Suppressor macrophage treated with lipopolysaccharide for 4 hours (primary cell): ENCODE measurements around the gene STK25.
"Not testable (repeated sequence)": the region's sequence is repeated elsewhere in the genome, so short reads cannot be mapped to it uniquely, and the experiment has no call there.

Source experiments
- DNase-seq: peaks from one replicate; pipeline ENCODE4 v3.0.0-alpha.2; 2020

STK25 gene

DNA sequence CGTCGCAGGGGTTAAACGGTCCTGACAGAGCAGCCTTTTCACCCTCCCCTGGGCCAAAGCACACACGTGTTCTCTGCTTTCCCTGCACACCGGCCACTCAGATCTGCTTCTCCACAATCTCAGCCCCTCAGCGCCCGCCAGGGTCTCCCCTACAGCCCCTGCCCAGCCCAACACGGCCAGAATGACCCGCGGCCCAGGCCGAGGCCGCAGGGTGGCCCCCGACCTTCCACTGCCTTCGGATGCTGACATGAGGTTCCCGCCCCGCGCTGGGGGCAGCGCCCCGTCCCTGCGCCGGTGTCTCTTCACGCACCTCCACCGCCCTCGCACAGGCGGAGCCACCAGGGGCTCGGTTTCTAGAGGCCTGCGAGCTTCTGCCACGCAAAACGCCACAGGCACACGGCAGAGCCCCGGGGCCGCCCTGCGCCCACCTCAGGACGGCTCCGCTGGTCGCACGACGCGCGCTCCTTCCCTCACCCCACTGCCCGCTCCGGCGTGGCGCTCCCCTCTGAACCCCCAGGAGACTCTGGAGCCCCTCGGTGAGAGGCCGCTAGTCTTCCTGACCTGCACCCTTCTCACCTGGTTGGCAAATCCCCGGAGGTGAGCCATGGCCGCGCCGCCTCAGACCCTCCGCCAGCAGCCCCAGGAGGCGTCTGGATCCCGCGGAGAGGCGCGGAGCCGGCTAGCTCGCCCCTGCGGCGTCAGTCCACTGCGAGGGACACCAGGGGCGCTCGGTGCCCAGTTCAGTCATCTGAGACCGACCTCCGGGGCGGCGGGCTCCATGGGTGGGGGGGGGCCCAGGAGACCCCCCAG is 749 bp downstream of the STK25 start:
- DNase-seq = peak; percentile 54

DNA sequence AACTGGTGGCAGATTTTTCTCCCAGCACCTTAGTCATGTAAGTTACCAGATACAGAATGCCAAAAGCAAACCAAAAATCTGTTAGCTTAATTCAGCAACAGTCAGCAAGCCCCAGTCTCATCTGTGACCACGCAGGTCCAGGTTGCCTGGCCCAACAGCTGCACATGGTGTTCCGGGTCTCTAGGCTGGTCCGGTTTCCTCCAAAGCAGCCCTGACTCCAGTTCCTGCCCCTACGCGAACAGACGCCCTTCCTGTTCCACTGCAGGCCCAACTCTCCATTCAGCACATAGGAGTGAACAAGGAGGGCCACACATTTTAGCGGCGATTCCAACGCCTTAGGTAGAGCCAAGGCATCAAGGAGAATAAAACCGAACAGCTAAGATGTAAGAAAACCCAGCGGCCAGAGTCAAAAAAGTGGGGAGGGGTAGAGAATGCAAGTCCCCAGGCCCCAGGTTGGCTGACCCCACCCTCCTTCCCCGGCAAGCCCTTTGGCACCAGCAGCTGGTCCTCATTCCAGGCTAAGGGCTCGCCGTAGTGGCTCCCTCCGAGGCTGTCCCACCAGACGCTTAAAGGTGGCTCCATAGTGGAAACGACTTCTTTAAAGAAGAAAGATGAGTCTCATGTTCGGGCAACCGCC is 1.5 kb downstream of the STK25 start:
- DNase-seq = no peak

DNA sequence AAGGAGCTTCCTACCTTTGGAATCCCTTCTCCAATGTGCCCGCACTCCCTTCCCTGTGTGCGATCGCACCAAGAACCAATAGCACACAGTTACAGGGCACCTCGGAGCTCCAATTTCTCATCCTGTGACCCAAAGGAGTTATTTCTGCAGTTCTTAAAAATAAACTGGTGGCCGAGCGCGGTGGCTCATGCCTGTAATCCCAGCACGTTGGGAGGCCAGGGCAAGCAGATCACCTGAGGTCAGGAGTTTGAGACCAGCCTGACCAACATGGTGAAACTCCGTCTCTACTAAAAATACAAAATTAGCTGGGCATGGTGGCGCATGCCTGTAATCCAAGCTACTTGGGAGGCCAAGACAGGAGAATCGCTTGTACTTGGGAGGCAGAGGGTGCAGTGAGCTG is 2.1 kb downstream of the STK25 start:
- DNase-seq = not testable (repeated sequence)

DNA sequence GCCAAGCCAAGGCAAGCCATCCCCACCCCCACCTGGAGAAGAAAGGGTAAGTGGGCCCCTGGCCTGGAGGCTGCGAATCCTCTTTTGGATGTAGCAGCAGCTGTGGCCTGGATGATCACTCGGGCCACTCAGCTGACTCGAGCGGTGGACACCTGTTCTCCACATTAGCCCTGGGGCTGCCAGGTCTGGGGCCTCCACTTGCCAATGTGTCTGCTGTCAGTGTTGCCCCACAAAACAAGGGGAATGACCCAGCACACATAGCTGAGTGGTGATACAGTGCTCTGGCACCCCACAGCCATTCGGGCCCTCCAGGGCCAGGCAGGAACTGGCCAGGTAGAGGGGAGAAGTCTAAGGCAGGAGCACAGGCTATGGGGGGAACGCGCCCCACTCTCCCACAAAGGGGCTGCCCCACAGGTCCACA is 2.6 kb downstream of the STK25 start:
- no peak for DNase-seq

GRCh38 chr2:241505086-241505780 is 3.2 kb downstream of the STK25 start:
- no peak for DNase-seq

- no peak for DNase-seq
Observed at GRCh38 chr2:241503776-241504392, 4.5 kb downstream of the STK25 start.

DNA sequence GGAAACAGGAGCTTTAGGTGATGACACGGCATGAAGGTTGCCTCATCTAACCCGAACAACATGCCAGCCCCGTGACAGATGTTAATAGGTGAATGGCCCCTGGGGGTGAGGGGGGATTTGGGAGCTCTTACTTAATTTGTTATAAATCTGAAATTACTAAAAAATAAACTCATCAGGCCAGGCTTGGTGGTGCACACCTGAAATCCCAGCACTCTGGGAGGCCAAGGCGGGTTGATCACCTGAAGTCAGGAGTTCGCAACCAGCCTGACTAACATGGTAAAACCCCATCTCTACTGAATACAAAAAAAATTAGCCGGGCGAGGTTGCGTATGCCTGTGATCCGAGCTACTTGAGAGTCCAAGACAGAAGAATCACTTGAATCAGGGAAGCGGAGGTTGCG is 6.1 kb downstream of the STK25 start:
- no peak for DNase-seq

DNA sequence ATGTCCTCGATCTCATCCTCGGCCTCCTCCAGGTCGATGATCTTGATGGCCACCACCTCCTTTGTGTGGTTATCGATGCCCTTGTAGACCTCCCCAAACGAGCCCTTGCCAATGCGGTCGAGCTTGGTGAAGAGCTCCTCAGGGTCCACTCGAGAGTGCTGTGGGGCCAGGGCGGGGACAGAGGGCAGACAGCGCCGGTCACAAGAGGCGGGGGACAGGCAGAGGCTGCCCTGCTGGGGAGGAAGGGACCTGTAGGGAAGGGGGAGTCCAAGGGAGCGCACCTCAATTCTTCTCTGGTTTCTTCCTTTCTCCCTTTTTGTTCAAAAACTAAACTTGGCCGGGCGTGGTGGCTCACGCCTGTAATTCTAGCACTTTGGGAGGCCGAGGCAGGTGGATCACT is 6.8 kb downstream of the STK25 start:
- DNase-seq = no peak

- DNase-seq = no peak
Observed at GRCh38 chr2:241501099-241501541, 7.3 kb downstream of the STK25 start.

DNA sequence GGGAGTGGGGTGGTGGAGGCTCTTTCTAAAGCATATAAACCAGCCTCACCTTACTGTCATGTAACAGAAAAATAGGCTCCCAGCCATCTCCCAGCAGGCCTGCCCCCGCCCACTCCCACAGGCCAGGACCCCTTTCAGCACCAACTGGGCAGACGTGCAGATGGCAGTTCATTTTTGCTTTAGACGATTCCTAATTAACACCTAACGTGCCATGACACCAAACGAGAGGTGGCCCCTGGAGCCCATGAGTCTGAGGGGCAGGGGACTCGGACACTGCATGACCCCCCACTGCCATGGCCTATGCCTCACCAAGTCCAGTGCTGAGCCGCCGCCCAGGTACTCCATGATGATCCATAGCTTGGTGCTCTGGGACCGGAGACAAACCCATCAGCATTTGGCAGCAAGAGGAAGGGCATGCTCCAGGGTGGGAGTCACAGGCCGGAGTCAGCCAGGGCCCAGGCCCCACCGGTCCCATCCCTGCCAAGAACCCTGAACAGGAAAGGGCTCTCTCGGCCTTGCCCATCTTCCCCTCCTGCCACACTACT is 7.9 kb downstream of the STK25 start:
- no peak for DNase-seq

DNA sequence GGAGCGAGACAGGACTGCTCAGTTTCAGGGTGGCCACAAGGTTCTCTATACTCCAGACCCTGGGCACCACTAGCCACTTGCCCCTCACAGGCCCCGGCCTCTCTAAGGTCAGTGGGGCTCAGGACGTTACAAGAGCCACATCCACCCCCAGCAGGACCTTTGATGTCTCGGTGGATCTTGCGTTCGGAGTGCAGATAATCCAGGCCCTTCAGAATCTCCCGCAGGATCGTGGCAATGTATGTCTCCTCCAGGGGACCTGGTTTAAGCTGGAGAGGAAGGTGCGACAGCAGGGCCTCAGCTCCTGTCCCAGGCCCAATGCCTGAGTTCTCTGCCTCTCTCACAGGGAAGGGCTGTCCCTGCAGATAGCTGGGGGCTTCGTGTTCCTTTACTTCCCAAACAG is 8.4 kb downstream of the STK25 start:
- DNase-seq = no peak

- DNase-seq = no peak
Observed at GRCh38 chr2:241499146-241499965, 9.0 kb downstream of the STK25 start.

- DNase-seq = no peak
Observed at GRCh38 chr2:241498115-241499070, 10.0 kb downstream of the STK25 start.

GRCh38 chr2:241496904-241497877 is 11.2 kb downstream of the STK25 start:
- DNase-seq = no peak

DNA sequence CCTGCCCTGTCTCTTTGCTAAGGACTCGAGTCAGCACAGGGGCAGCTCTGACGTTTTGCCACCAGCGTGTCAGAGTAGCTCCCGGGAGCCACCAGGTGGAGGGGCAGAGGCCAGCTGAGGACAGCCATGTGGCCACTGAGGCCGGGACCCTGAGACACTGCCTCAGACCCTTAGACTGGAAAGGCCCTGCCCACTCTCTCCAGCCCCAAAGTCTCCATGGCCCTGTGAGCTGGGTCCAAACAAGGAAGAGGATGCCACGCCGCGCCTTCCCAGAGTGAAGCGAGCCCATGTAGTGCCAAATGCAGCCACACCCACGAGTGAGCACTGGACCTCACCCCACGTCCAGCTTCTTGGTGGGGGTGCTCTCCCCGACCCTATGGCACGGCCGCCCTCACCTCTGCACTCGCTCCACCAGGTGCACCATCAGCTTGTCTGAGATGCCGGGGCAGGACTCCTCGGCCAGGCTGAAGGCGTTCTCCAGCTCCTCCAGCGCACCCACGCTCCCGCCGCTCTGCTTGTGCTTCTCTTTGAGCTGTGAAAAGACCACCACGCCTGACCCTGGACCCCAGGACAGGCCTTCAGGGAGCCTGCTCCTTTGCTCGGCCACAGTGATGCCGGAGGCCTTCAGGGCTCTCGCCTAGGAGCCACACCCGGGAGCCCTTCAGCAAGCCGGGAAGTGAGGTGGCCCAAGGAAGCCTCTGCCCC is 12.2 kb downstream of the STK25 start:
- no peak for DNase-seq

DNA sequence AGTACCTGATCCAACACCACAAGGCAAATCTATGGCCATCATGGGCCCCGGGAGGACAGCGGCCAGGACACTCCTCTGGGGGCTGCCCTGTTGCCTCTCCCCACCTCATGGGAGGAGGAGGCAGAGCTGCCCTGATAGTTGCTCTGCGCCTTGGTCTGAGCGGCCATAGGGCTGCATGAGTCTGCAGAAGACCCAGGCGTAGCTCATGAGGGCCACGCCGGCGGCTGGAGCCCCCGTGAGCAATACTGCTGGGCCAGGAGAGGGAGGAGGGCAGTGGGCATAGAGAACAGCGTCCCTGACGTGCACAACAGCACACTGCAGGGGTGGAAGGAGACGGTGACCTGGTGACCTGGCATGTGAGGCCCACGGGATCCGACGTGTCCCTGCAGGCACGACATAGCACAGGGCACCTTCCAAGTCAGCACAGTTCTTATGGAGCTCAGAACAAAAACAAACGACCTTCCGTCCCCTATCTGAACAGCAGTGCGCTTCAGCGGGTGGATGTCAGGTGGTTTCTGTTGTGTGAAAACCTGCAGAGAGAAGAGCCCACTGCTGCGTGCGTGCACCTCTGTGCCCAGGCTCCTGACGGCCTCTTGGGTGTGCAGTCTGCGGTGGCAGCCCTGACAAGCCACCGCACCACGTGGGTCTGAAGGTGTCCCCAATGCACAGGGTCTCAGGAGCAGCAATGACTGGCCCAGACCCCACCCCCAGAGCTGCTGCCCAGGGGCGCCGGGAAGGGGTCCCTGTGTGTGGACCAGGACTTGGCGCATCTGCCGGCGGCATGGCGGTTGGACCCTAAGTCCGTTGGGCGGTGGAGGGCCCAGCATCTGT is 13.0 kb downstream of the STK25 start:
- no peak for DNase-seq

GRCh38 chr2:241494311-241494908 is 14.0 kb downstream of the STK25 start:
- no peak for DNase-seq

DNA sequence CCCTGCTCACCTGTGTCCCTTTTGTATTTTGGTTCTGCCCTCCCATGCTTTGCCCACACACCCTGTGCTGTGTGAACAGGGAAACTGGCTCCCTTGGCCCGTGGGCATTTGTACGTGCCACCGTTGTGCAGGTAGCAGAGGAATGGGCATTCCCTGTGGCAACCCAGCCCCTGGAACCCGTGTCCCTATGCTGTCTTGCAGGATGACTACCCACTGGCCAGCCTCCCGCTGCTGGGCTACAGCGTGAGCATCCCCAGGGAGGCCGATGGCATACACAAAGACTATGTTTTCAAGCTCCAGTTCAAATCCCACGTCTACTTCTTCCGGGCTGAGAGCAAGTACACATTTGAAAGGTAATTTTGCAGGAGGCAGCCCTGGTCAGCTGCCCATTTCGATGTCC is 15.3 kb downstream of the STK25 start:
- DNase-seq = no peak
